DOHH2 (cell line): Measurements from ENCODE around the gene ANXA3.

ENCODE experiments used
- CTCF ChIP-seq: fragments of 200-600 bp; sonication (generic); IDR thresholded peaks from one replicate; pipeline ENCODE4 v1.5.1; 2014; ENCODE audit warnings: antibody characterized with exemption, mild to moderate bottlenecking, low read depth, low read length; ENCODE audit not compliant: poor library complexity, severe bottlenecking
- EZH2phosphoT487 ChIP-seq: fragments of 200-600 bp; sonication (generic); IDR thresholded peaks from 2 replicates; pipeline ENCODE4 v1.6.1; 2017; ENCODE audit warnings: borderline replicate concordance, mild to moderate bottlenecking, antibody characterized with exemption, low read length, moderate library complexity, mixed read lengths

GRCh38 chr4:78609580-78609979, 58.0 kb downstream of the ANXA3 start:
- TF ChIP-seq CTCF (no peak), EZH2phosphoT487 (no peak)
